GM12865 (cell line): Measurements from ENCODE around the gene SMCR8.

ENCODE experiments used
- DNase-seq: peaks from one replicate; pipeline ENCODE4 v3.0.0; 2010; ENCODE audit warnings: low read depth
- H3K4me3 ChIP-seq: 2 replicates; pipeline ENCODE4 v1.5.1; 2011; ENCODE audit warnings: mild to moderate bottlenecking, low read depth, low read length, control low read depth
- CTCF ChIP-seq: IDR thresholded peaks from 2 replicates; pipeline ENCODE4 v1.5.1; 2011; ENCODE audit warnings: low read length, control low read depth, low read depth, inconsistent platforms; ENCODE audit not compliant: insufficient read depth; ENCODE audit errors: missing control alignments

The SMCR8 gene

DNA sequence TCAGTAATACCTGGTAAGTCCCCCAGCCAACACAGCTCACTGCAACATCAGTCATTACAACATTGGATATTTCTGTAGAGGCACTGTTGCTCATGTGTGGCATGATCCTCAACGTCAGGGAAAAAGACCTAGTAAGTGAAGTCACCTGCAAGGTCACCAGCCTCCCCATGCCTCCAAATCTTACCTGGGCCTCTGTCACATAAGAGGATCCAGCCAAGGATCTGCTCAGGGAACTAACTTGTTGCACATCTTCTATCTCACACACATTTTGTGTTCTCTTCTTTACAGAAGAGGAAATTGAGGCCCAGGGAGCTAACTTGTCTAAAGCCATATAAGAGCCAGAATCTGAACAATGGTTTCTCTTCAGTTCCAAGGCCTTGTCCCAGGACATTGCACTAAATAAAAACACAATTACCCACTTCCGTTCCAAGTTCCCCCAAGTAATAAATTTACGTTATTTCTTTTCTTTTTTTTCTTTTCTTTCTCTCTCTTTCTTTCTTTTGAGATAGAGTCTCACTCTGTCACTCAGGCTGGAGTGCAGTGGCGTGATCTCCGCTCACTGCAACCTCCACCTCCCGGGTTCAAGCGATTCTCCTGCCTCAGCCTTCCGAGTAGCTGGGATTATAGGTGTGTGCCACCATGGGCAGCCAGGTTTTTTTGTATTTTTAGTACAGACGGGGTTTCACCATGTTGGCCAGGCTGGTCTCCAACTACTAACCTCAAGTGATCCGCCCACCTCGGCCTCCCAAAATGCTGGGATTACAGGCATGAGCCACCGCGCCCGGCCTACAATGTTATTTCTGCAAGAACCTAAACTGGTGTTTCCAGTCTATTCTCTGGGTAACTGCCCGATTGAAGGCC, 47.0 kb downstream of the SMCR8 start:
- no peak for DNase-seq
- peak overlapping the region; percentile 58 for H3K4me3 ChIP-seq
- TF ChIP-seq CTCF: no peak

GRCh38 chr17:18362698-18363100, 47.6 kb downstream of the SMCR8 start:
- DNase-seq: peak; percentile 42
- peak overlapping the region; percentile 58 for H3K4me3 ChIP-seq

GRCh38 chr17:18363101-18364049, 48.3 kb downstream of the SMCR8 start, which contains the start of gene SHMT1:
SHMT1 (minus strand) TSS chr17:18363550; CDS start chr17:18355981, 7,569 bp downstream.
- TF ChIP-seq CTCF: no peak
- H3K4me3 ChIP-seq: peak within 1 kb of the TSS; percentile 58
- peak; percentile 96 for DNase-seq

More at GRCh38 chr17:18362698-18363100, 47.6 kb downstream of the SMCR8 start:
- TF ChIP-seq CTCF: no peak

DNA sequence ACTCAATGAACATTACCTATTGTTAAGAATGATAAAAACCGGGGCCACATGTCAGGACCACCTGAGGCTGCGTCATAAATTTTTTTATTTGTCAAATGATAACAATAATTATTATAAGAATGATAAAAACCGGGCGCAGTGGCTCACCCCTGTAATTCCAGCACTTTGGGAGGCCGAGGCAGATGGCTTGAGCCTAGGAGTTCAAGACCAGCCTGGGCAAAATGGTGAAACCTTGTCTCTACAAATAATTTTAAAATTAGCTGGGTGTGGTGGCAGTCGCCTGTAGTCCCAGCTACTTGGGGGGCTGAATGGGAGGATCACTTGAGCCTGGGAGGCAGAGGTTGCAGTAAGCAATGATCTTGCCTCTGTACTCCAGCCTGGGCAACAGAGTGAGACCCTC, 49.1 kb downstream of the SMCR8 start:
- no peak for DNase-seq
- TF ChIP-seq CTCF: no peak
- no peak overlapping the region for H3K4me3 ChIP-seq

DNA sequence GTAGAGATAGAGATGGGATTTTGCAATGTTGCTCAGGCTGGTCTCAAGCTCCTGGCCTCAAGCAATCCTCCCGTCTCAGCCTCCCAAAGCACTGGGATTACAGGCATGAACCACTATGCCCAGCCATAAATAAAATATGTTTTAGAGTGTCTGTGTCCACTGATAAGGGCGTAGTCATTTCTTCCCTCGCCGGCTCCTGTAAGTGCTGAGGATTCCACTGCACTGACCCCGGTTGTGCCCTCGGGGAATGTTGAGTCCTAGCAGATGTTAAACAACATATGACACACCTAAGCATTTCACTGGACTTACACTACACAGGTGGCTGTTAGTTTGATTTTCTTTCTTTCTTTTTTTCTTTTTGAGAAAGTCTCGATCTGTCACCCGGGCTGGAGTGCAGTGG, 53.9 kb downstream of the SMCR8 start:
- H3K4me3 ChIP-seq: no peak overlapping the region
- DNase-seq: no peak
- TF ChIP-seq CTCF: no peak

GRCh38 chr17:18370761-18371160, 55.7 kb downstream of the SMCR8 start:
- H3K4me3 ChIP-seq: no peak overlapping the region
- TF ChIP-seq CTCF: no peak
- DNase-seq: no peak
